Activated CD4-positive, alpha-beta T cell treated with anti-CD3 and anti-CD28 coated beads for 36 hours (primary cell): ENCODE measurements around the gene ZNF350. TPM values are rescaled to one million over a fixed set of nuclear protein-coding genes. Genes with fewer than 3 reads are reported as not detected.
"Not testable (repeated sequence)": the region's sequence is repeated elsewhere in the genome, so short reads cannot be mapped to it uniquely, and the experiment has no call there.

Experiments
- ATAC-seq: fragments of 200-7000 bp; cut with Tn5 transposase; one replicate; pipeline ENCODE4 v1.10.0; 2021; ENCODE audit warnings: mild to moderate bottlenecking, moderate library complexity
- CTCF ChIA-PET: fragments of 350-600 bp; sonication (Branson Sonifier 250); formaldehyde crosslinking; loops from one replicate; lab custom pipeline; 2021; ENCODE audit warnings: antibody characterized with exemption; lab: Charles Lee
- POLR2A ChIA-PET: fragments of 350-600 bp; sonication (Branson Sonifier 250); formaldehyde crosslinking; loops from one replicate; lab custom pipeline; 2021; ENCODE audit warnings: antibody characterized with exemption, inconsistent platforms; lab: Charles Lee
- DNase-seq: peaks from one replicate; pipeline ENCODE4 v3.0.0-alpha.2; 2020
- H3K27ac Mint-ChIP-seq: one replicate; pipeline ENCODE4 v1.8.0; 2021; ENCODE audit warnings: mixed read lengths
- H3K27me3 Mint-ChIP-seq: one replicate; pipeline ENCODE4 v1.8.0; 2021; ENCODE audit warnings: mixed read lengths
- H3K36me3 Mint-ChIP-seq: one replicate; pipeline ENCODE4 v1.8.0; 2021; ENCODE audit warnings: low read depth, mixed read lengths
- H3K4me1 Mint-ChIP-seq: one replicate; pipeline ENCODE4 v1.8.0; 2021; ENCODE audit warnings: mixed read lengths
- H3K4me3 Mint-ChIP-seq: one replicate; pipeline ENCODE4 v1.8.0; 2021; ENCODE audit warnings: mild to moderate bottlenecking, moderate library complexity, mixed read lengths
- H3K9me3 Mint-ChIP-seq: one replicate; pipeline ENCODE4 v1.8.0; 2021; ENCODE audit warnings: low read depth, mixed read lengths
- intact Hi-C, 2 experiments: fragments of 100-400 bp; cut with DNase I in 1 of 2; cut with micrococcal nuclease in 1 of 2; formaldehyde crosslinking; loops; one replicate each; pipeline versions ENCODE4 v1.14.2 to v1.15.1; 2022 to 2024; cut with DNase I, micrococcal nuclease
- total RNA-seq, 2 experiments: library from RNA; stranded (reverse); gene quantifications; one replicate each; pipeline ENCODE4 v1.2.3, GENCODE V29; 2021

Gene ZNF350
- total RNA-seq, 2 experiments from 2014 or later = 7.1 to 7.9 TPM

DNA sequence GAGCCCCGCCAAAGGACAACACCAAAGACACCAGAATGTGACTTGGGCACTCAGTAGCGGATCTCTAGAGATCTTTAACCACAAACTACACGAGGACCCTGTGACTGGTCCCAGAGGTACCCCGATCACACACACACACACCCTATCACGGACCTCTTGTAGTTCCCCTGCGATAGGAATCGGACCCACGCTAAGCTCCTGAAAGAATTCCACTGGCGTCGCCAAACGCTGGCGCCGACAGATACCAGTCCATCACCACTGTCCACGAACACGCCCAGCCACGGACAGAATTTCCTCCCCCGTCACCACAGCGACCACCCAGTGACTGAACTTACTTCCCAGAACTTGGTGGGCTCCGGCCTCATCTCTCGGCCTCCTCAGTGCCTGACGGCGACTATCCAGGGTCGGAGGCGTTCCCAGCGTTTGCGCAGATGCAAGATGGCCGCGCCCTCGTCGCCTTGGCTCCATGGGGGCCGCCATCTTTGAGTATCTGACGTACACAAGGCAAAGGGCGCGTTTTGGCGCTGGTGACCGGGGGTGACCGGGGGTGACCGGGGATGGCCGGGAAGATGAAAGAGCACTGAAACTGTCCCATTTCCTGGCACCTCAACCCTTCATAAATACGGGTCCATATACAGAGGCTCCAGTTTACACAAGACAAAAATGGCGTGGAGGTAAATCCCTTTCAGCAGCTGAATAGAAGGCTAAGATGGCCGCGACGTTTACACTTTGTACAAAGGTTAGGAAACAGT lies 21.3 kb upstream of the ZNF350 start, which contains the start of gene ZNF615:
Gene ZNF615, minus strand, starts transcription at position 406 of the 752 bp plus-strand sequence. CDS start 4,500 bp downstream, outside the sequence.
- Mint-ChIP-seq H3K36me3 (peaks cover 69% of the 10 kb centered on the region), H3K4me3 (peak within 1 kb of the TSS; percentile 90), H3K9me3 (peaks cover 28% of the 10 kb centered on the region), H3K4me1 (peaks cover 15% of the 10 kb centered on the region), H3K27ac (peak within 1 kb of the TSS; percentile 98), H3K27me3 (no peaks in the 10 kb centered on the region)
- DNase-seq (peak; percentile 93), ATAC-seq (peak; percentile 97)
- intact Hi-C loops = loop anchor here (1.0 to 5.0 kb wide), 9 partner anchors 20 to 259 kb away; partner anchors contain the start of genes ZNF350 (in 2 of the 2), ZNF614 (in 2 of the 2), ZNF432 (in 1 of the 2) and ZNF613 (in 1 of the 2)
- POLR2A ChIA-PET = interaction anchor here (0.6 kb wide), 1 partner anchor 43 kb away, joined by 3 read pairs; no protein-coding TSS in a partner anchor
- CTCF ChIA-PET = no interaction called here

DNA sequence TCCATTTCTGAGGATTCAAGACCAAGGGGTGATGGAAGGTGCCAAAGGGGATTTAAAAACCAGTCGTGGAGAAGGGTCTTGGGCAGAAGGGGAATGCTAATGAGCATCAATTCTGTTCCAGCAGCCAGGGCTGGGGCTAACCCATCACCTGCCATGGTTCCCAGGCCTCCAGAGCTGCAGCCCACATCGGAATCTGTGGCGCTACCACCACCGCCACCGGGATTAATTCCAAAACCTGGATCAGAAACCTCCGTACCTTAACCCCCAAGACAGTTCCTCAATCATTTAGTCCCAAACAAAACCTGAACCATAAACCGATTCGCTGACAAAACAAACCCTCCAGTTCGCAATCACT lies 20.8 kb upstream of the ZNF350 start:
- H3K4me1 Mint-ChIP-seq = peaks cover 15% of the 10 kb centered on the region
- intact Hi-C loops = loop anchor here (2.0 to 5.0 kb wide), 3 partner anchors 21 to 260 kb away; partner anchors contain the start of genes ZNF614 (in 1 of the 2) and ZNF766 (in 1 of the 2)
- peak overlapping the region; percentile 90 for H3K4me3 Mint-ChIP-seq
- ATAC-seq = peak; percentile 6
- ChIA-PET POLR2A (interaction anchor here (0.6 kb wide), 1 partner anchor 44 kb away, joined by 3 read pairs; no protein-coding TSS in a partner anchor), CTCF (no interaction called here)
- H3K36me3 Mint-ChIP-seq = peaks cover 67% of the 10 kb centered on the region
- H3K27me3 Mint-ChIP-seq = no peaks in the 10 kb centered on the region
- no peak for DNase-seq
- H3K27ac Mint-ChIP-seq = peak overlapping the region; percentile 98
- peaks cover 24% of the 10 kb centered on the region for H3K9me3 Mint-ChIP-seq

DNA sequence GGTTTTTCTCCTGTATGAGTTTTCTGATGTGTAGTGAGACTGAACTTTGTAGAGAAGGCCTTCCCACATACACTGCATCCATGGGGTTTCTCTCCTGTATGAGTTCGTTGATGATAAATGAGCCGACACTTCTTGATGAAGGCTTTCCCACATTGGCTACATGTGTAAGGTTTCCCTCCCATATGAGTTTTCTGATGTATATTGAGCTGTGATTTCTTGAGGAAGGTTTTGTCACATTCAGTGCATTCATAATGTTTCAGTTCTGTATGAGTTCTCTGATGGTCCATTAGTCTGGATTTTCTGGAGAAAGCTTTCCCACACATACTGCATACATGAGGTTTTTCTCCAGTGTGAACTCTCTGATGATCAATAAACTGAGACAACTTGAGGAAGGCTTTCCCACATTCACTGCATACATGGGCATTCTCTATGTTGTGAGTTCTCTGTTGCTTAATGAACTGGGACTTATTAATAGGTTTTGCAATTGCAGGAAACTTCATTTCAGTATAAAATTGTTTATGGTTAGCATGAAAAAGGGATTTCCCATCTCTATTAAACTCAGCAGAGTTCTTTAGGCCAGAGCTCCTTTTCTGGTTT lies 7.5 kb upstream of the ZNF350 start:
- DNase-seq (no peak), ATAC-seq (no peak)
- no peak overlapping the region for H3K4me3 Mint-ChIP-seq
- intact Hi-C loops = no loop called here
- CTCF ChIA-PET = no interaction called here
- POLR2A ChIA-PET = no interaction called here
- no peaks in the 10 kb centered on the region for H3K27me3 Mint-ChIP-seq
- peaks cover 56% of the 10 kb centered on the region for H3K9me3 Mint-ChIP-seq
- no peaks in the 10 kb centered on the region for H3K4me1 Mint-ChIP-seq
- H3K36me3 Mint-ChIP-seq = peaks cover 76% of the 10 kb centered on the region
- no peak overlapping the region for H3K27ac Mint-ChIP-seq

DNA sequence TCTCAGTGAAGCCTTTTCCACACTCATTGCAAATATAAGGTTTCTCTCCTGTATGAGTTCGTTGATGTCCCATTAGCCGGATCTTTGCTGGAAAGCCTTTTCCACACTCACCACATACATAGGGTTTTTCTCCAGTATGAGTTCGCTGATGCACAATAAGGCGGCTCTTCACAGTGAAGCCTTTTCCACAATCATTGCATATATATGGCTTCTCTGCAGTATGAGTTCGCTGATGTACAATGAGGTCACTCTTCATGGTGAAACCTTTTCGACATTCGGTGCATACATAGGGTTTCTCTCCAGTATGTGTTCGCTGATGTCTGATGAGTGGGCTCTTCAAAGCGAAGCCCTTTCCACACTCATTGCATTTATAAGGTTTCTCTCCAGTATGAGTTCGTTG lies 6.8 kb upstream of the ZNF350 start:
- Mint-ChIP-seq H3K27me3 (no peaks in the 10 kb centered on the region), H3K4me1 (no peaks in the 10 kb centered on the region), H3K9me3 (peaks cover 61% of the 10 kb centered on the region), H3K36me3 (peaks cover 73% of the 10 kb centered on the region), H3K27ac (no peak overlapping the region), H3K4me3 (no peak overlapping the region)
- intact Hi-C loops = no loop called here
- ATAC-seq = no peak
- CTCF ChIA-PET = no interaction called here
- DNase-seq = no peak
- POLR2A ChIA-PET = no interaction called here

DNA sequence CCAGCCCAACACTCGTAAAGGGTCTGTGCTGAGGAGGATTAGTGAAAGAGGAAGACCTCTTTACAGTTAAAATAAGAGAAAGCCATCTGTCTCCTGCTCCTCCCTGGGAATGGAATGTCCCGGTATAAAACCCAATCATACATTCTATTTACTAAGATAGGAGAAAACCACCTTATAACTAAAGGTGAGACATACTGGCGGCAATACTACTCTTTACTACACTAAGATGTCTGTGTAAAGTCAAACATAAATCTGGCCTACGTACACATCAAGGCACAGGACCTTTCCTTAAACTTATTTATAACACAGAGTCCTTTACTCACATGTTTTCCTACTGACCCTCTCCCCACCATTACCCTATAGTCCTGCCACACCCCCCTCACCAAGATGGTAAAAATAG lies 3.3 kb downstream of the ZNF350 start:
- ChIA-PET CTCF (no interaction called here), POLR2A (no interaction called here)
- ATAC-seq (no peak), DNase-seq (no peak)
- H3K9me3 Mint-ChIP-seq = peaks cover 50% of the 10 kb centered on the region
- no peak overlapping the region for H3K4me3 Mint-ChIP-seq
- no peak overlapping the region for H3K27ac Mint-ChIP-seq
- no peaks in the 10 kb centered on the region for H3K27me3 Mint-ChIP-seq
- H3K4me1 Mint-ChIP-seq = peaks cover 8% of the 10 kb centered on the region
- intact Hi-C loops = no loop called here
- peaks cover 78% of the 10 kb centered on the region for H3K36me3 Mint-ChIP-seq

DNA sequence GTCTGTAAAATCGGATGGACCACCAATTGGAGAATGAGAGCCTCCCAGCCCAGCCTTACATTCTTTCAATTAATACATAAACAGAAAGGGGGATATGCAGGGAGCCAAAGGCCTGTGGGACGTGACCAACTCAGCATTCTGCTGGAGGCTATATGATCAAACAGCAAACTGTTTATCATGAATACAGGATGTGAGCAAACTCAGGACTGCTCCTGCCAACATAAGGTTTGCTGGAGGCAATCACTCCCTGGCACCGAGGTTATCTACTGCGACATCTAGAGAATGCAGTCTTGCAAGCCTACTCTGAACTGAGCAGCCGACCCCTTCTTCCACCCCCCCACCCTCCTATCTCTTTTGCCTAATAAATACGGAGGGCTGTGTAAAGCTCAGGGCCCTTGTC lies 5.7 kb downstream of the ZNF350 start:
- H3K27ac Mint-ChIP-seq, CTCF ChIA-PET, intact Hi-C loops, H3K4me1 Mint-ChIP-seq, H3K4me3 Mint-ChIP-seq, H3K27me3 Mint-ChIP-seq, POLR2A ChIA-PET, DNase-seq, ATAC-seq: not testable (repeated sequence)
- H3K36me3 Mint-ChIP-seq = peaks cover 86% of the 10 kb centered on the region
- H3K9me3 Mint-ChIP-seq = peaks cover 60% of the 10 kb centered on the region

DNA sequence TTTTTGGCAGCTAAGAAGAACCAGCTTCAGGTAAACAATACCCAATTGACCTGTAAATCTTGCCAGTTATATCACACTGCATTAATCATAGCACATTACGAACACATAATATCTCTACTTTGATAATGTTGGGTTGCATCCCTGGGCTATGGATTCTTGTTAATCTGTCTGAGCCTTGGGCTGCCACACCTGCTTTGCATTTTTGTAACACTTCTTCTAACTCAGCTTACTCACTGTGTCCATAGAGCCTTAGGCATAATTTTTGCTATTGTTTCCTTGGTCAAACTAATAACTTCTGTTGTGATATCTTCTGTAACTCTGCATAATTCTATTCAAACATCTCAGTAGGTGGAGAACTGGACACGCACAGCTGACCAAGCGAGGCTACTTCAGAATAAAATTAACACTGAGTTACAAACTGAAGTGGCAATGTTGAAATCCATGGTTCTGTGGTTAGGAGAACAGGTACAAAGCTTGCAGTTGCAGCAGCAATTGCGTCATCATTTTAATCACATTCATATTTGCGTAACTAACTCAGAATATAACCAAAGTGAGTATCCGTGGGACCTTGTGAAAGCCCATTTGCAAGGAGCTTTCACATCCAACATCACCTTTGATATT lies 6.4 kb downstream of the ZNF350 start:
- H3K9me3 Mint-ChIP-seq = peaks cover 58% of the 10 kb centered on the region
- H3K27ac Mint-ChIP-seq = no peak overlapping the region
- ATAC-seq = no peak
- no peaks in the 10 kb centered on the region for H3K27me3 Mint-ChIP-seq
- POLR2A ChIA-PET = no interaction called here
- no peak overlapping the region for H3K4me3 Mint-ChIP-seq
- intact Hi-C loops = no loop called here
- H3K4me1 Mint-ChIP-seq = peaks cover under 1% of the 10 kb centered on the region
- no peak for DNase-seq
- H3K36me3 Mint-ChIP-seq = peaks cover 87% of the 10 kb centered on the region
- CTCF ChIA-PET = no interaction called here

DNA sequence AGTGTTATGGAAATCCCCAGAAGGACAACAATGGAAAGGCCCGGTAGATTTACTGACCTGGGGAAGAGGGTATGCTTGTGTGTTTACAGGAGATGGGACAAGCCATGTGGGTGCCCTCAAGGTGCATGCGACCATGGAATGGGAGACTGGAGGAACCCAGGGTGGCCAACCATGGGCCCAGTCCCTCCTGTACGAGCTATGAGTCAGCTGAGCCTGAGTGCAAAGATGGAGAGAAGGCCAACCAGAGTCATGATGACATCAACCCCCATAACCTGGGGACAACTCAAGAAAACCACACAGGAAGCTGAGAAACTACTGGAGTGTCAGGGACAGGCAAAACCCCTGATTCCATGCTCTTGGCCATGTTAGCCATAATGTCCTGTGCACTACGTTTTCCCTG lies 7.8 kb downstream of the ZNF350 start:
- H3K36me3 Mint-ChIP-seq = peaks cover 93% of the 10 kb centered on the region
- no peak overlapping the region for H3K4me3 Mint-ChIP-seq
- POLR2A ChIA-PET = no interaction called here
- DNase-seq (no peak), ATAC-seq (no peak)
- no peaks in the 10 kb centered on the region for H3K4me1 Mint-ChIP-seq
- CTCF ChIA-PET = no interaction called here
- no peaks in the 10 kb centered on the region for H3K27me3 Mint-ChIP-seq
- no peak overlapping the region for H3K27ac Mint-ChIP-seq
- intact Hi-C loops = no loop called here
- H3K9me3 Mint-ChIP-seq = peaks cover 64% of the 10 kb centered on the region

DNA sequence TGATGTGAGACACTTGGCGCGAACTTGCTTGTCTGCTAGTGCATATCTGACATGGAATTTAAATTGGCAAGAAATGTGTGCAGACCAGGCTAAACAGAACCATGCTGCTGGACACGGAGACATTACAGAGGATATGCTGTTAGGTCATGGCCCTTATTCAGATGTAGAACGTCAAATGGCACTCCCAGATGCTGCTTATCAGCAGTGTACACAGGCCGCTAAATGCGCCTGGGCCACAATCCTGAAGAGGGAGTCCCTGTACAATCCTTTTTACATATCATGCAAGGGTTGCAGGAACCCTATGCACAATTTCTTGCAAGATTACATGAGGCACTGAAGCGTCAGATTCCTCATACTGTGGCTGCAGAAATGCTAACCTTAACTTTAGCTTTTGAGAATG lies 9.3 kb downstream of the ZNF350 start:
- Mint-ChIP-seq H3K4me1 (no peaks in the 10 kb centered on the region), H3K27me3 (no peaks in the 10 kb centered on the region), H3K9me3 (peaks cover 60% of the 10 kb centered on the region), H3K36me3 (peaks cover 94% of the 10 kb centered on the region), H3K27ac (no peak overlapping the region), H3K4me3 (no peak overlapping the region)
- ChIA-PET CTCF (no interaction called here), POLR2A (no interaction called here)
- ATAC-seq = no peak
- intact Hi-C loops = no loop called here
- no peak for DNase-seq

DNA sequence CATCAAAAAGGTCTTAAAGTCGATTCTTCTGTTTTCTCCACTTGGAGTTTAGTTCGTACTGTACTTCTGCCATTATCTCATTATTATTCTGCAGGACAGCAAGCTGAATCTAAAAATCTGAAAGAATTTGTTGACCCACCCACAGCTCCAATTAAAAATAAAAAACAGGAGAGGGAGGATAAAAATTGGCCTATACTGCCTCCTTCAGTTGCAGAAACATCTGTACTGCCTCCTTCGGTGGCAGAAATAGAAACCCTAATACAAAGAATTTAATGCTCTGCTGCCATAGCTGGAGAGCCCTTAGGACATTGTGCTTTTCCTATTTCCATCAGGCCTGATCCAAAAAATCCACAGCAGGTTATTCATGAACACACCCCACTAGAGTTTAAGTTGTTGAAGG lies 9.8 kb downstream of the ZNF350 start:
- intact Hi-C loops = no loop called here
- DNase-seq (no peak), ATAC-seq (no peak)
- H3K4me3 Mint-ChIP-seq = no peak overlapping the region
- peaks cover 64% of the 10 kb centered on the region for H3K9me3 Mint-ChIP-seq
- no peak overlapping the region for H3K27ac Mint-ChIP-seq
- ChIA-PET POLR2A (no interaction called here), CTCF (no interaction called here)
- H3K36me3 Mint-ChIP-seq = peaks cover 96% of the 10 kb centered on the region
- no peaks in the 10 kb centered on the region for H3K27me3 Mint-ChIP-seq
- no peaks in the 10 kb centered on the region for H3K4me1 Mint-ChIP-seq

DNA sequence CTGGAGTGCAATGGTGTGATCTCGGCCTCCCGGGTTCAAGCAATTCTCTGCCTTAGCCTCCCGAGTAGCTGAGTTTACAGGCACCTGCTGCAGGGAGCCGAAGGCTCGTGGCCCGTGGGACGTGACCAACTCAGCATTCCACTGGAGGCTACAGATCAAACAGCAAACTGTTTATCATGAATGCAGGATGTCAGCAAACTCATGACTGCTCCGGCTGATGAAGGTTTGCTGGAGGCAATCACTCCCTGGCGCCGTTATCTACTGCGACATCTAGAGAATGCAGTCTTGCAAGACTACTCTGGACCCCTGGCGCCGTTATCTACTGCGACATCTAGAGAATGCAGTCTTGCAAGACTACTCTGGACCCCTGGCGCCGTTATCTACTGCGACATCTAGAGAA lies 10.9 kb downstream of the ZNF350 start:
- CTCF ChIA-PET, intact Hi-C loops, H3K27ac Mint-ChIP-seq, DNase-seq, H3K27me3 Mint-ChIP-seq, H3K4me3 Mint-ChIP-seq, H3K4me1 Mint-ChIP-seq, ATAC-seq, POLR2A ChIA-PET: not testable (repeated sequence)
- H3K9me3 Mint-ChIP-seq = peaks cover 68% of the 10 kb centered on the region
- peaks cover 96% of the 10 kb centered on the region for H3K36me3 Mint-ChIP-seq
